ENCODE results near the gene CLEC19A.
"Not testable (repeated sequence)": the region's sequence is repeated elsewhere in the genome, so short reads cannot be mapped to it uniquely, and the experiment has no call there.

Gene CLEC19A

DNA sequence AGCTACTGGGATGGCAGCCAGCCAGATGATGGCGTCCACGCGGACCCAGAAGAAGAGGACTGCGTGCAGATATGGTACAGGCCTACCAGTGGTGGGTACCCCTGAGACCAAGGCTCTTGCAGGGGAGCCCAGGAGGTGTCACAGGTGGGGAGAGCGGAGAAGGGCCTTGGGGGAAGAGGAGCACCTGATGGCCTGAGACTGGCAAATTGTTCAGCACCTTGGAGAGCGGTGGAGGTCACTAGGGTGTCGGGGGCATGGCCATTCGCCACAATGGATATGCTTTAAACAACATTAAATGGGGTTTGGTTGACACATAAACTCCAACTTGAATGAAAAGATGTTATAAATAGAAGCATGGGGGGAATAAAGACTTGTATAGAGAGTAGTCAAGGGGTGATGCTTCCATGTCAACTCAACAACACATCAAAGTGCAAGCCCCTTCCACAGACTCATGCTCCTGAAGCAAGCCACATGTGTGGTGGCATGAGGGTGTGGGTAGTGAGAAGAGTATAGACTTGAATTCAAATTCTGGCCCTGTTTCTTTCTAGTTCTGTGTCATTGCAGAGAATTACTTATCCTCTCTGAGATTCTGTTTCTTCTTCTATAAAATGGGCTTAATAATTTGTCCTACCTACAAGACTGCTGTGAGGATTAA, 22.2 kb downstream of the CLEC19A start:
- H3K27ac ChIP-seq (ENCODE audit: low read length), result no peak overlapping the region
- no peaks in the 10 kb centered on the region for H3K4me1 ChIP-seq (ENCODE audit: insufficient read depth, low read length)
- no peaks in the 10 kb centered on the region for H3K27me3 ChIP-seq (ENCODE audit: insufficient read depth, low read length)
- no peak overlapping the region for H3K4me3 ChIP-seq (ENCODE audit: low read length)
- no peak overlapping the region for H3K9ac ChIP-seq (ENCODE audit: low read depth, low read length)
- no peaks in the 10 kb centered on the region for H3K36me3 ChIP-seq (ENCODE audit: insufficient read depth, low read depth, low read length)
- peaks cover 3% of the 10 kb centered on the region; the same call in 1 of the 2 replicates for H3K9me3 ChIP-seq (ENCODE audit: insufficient read depth, low read depth, low read length)

DNA sequence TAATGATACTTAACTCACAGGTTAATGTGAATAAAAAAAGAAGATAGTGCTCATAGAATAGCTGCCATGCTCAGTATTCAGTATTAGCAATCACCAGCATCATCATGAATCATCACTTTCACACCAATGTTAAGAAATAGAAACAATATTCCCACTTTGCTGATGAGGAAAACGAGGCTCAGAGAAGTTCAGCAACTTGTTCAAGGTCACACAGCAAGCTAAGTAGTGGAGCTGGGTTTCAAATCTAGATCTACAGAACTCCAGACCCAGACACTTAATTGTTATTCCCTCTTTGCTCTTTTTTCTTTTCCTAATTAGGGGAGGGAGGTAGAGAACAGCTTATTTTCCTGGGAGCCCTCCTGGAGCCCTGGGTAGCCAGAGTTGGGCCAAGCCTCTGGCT, 22.9 kb downstream of the CLEC19A start:
- Histone ChIP-seq H3K4me3 (ENCODE audit: low read length) (no peak overlapping the region), H3K9me3 (ENCODE audit: insufficient read depth, low read depth, low read length) (peaks cover 9% of the 10 kb centered on the region; the same call in 1 of the 2 replicates), H3K27me3 (ENCODE audit: insufficient read depth, low read length) (no peaks in the 10 kb centered on the region), H3K4me1 (ENCODE audit: insufficient read depth, low read length) (no peaks in the 10 kb centered on the region), H3K27ac (ENCODE audit: low read length) (no peak overlapping the region), H3K9ac (ENCODE audit: low read depth, low read length) (no peak overlapping the region), H3K36me3 (ENCODE audit: insufficient read depth, low read depth, low read length) (no peaks in the 10 kb centered on the region)

DNA sequence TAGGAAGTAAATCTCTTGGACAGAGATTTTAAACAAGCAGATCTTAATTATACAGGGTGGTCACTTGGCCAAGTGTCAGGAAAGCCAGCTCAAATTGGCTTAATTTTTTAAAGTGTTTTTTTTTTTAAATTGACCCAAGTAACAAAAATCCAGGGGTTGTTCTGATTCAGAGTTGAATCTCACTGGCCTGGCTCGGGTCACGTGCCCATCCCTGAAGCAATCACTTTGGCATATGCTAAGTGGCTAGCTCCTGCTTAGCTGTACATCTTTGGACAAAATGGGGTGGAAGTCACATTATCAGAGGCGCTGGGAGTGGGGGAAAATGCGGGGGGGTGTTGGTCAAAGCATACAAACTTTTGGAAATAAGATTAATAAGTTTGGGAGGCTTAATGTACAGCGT, 23.6 kb downstream of the CLEC19A start:
- Histone ChIP-seq H3K27ac (ENCODE audit: low read length) (no peak overlapping the region), H3K27me3 (ENCODE audit: insufficient read depth, low read length) (no peaks in the 10 kb centered on the region), H3K4me1 (ENCODE audit: insufficient read depth, low read length) (no peaks in the 10 kb centered on the region)

DNA sequence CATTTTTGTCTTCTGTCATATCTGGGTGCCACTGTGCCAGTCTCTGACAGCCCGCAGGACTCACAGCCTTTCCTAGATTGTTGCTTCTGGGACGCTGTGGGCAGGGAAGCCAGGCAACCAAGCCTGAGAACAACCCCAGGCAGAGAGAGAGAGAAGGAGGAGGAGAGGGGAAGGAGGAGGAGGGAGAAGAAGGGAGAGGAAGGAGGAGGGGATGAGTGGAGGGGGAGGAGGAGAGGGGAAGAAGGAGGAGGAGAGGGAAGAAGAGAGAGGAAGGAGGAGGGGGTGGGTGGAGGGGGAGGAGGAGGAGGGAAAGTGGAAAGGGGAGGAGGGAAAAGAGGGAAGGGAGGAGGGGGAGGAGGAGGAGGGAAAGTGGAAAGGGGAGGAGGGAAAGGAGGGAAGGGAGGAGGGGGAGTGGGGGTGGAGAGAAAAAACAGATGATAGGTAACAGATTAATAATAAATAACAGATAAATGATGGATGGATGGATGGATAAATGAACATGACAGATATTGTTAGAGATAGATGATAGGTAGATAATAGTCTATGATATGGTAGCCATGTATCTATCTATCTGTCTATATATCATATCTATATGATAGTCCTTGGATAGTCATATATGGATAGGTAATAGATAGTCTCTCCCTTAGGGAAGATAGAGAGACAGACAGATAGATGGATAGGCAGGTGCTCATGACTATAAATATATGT, 29.3 kb downstream of the CLEC19A start:
- no peak overlapping the region for H3K4me3 ChIP-seq (ENCODE audit: low read length)
- peaks cover 17% of the 10 kb centered on the region; the same call in 1 of the 2 replicates for H3K4me1 ChIP-seq (ENCODE audit: insufficient read depth, low read length)
- peaks cover 9% of the 10 kb centered on the region; the same call in 1 of the 2 replicates for H3K9me3 ChIP-seq (ENCODE audit: insufficient read depth, low read depth, low read length)
- H3K27me3 ChIP-seq (ENCODE audit: insufficient read depth, low read length), result no peaks in the 10 kb centered on the region
- H3K27ac ChIP-seq (ENCODE audit: low read length), result no peak overlapping the region
- no peak overlapping the region; the same call in 1 of the 2 replicates for H3K9ac ChIP-seq (ENCODE audit: low read depth, low read length)
- H3K36me3 ChIP-seq (ENCODE audit: insufficient read depth, low read depth, low read length), result no peaks in the 10 kb centered on the region

More for the DNA sequence above, 23.6 kb downstream of the CLEC19A start:
- H3K9me3 ChIP-seq (ENCODE audit: insufficient read depth, low read depth, low read length), result peaks cover 9% of the 10 kb centered on the region; the same call in 1 of the 2 replicates
- no peaks in the 10 kb centered on the region for H3K36me3 ChIP-seq (ENCODE audit: insufficient read depth, low read depth, low read length)
- H3K9ac ChIP-seq (ENCODE audit: low read depth, low read length), result no peak overlapping the region
- no peak overlapping the region for H3K4me3 ChIP-seq (ENCODE audit: low read length)

DNA sequence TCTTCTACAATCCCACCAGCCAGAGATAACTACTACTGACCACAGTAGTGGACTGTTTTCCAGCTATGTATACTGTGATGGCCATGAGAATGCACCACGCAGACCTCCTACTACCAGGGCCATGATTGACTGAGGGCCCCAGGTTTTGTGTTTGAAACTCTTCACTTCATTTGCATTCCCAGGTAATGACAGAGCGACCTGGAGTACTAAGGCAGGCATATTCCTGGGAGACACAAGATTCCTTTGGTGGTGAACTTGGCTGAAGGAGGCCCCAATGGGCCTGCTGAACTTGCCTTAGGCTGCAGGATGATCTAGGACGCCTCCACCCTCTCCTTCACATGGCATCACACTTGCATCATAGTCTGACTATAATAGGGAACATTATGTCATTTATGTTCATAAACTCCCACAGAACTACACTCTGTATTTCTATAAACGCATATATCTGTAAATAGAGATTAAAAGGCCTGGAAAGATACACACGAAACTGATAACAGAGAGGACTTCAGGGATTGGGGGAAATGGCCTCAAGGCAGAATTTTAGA, 30.4 kb downstream of the CLEC19A start:
- Histone ChIP-seq H3K4me3 (ENCODE audit: low read length) (no peak overlapping the region), H3K9ac (ENCODE audit: low read depth, low read length) (no peak overlapping the region; the same call in 1 of the 2 replicates), H3K9me3 (ENCODE audit: insufficient read depth, low read depth, low read length) (peaks cover 9% of the 10 kb centered on the region; the same call in 1 of the 2 replicates), H3K27me3 (ENCODE audit: insufficient read depth, low read length) (no peaks in the 10 kb centered on the region), H3K27ac (ENCODE audit: low read length) (peak overlapping the region; percentile 4), H3K36me3 (ENCODE audit: insufficient read depth, low read depth, low read length) (no peaks in the 10 kb centered on the region), H3K4me1 (ENCODE audit: insufficient read depth, low read length) (peaks cover 17% of the 10 kb centered on the region; the same call in 1 of the 2 replicates)

DNA sequence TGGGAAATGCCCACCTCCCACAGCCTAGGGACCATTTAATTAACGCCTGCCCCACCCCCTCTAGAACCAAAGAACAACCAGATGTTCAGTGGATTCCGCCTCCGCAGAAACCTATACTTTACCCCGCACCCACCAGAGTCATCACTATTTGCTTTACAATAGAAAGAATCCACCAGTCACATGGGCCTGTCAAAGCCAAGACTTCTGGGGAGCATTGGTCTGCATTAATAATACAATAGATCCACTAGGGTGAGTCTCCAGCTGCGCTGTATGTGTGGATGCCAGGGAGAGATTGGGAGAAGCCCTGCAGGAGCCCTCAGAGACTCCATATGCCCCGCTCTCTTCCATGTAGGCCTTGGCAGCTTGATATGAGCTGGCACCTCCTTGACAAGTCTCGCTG, 31.3 kb downstream of the CLEC19A start:
- Histone ChIP-seq H3K4me3 (ENCODE audit: low read length) (peak overlapping the region; percentile 50; the same call in 1 of the 2 replicates), H3K4me1 (ENCODE audit: insufficient read depth, low read length) (peaks cover 17% of the 10 kb centered on the region; the same call in 1 of the 2 replicates), H3K27me3 (ENCODE audit: insufficient read depth, low read length) (no peaks in the 10 kb centered on the region), H3K9ac (ENCODE audit: low read depth, low read length) (peak overlapping the region; percentile 28; the same call in 1 of the 2 replicates), H3K9me3 (ENCODE audit: insufficient read depth, low read depth, low read length) (peaks cover 9% of the 10 kb centered on the region; the same call in 1 of the 2 replicates), H3K36me3 (ENCODE audit: insufficient read depth, low read depth, low read length) (no peaks in the 10 kb centered on the region), H3K27ac (ENCODE audit: low read length) (no peak overlapping the region)

DNA sequence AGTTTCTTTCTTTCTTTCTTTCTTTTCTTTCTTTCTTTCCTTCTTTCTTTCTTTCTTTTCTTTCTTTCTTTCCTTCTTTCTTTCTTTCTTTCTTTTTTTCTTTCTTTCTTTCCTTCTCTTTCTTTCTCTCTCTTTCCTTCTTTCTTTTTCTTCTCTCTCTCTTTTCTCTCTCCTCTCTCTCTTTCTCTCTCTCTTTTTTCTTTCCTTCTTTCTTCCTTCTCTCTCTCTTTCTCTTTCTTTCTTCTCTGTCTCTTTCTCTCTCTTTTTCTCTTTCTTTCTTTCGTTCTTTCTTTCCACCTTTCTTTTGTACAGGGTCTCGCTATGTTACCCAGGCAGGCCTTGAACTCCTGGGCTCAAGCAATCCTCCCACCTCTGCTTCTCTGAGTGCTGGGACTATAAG, 35.7 kb downstream of the CLEC19A start:
- not testable (repeated sequence) for H3K27ac ChIP-seq (ENCODE audit: low read length); H3K27me3 ChIP-seq (ENCODE audit: insufficient read depth, low read length); H3K9me3 ChIP-seq (ENCODE audit: insufficient read depth, low read depth, low read length); H3K36me3 ChIP-seq (ENCODE audit: insufficient read depth, low read depth, low read length); H3K4me3 ChIP-seq (ENCODE audit: low read length); H3K9ac ChIP-seq (ENCODE audit: low read depth, low read length)
- H3K4me1 ChIP-seq (ENCODE audit: insufficient read depth, low read length), result peaks cover 11% of the 10 kb centered on the region; the same call in 1 of the 2 replicates

DNA sequence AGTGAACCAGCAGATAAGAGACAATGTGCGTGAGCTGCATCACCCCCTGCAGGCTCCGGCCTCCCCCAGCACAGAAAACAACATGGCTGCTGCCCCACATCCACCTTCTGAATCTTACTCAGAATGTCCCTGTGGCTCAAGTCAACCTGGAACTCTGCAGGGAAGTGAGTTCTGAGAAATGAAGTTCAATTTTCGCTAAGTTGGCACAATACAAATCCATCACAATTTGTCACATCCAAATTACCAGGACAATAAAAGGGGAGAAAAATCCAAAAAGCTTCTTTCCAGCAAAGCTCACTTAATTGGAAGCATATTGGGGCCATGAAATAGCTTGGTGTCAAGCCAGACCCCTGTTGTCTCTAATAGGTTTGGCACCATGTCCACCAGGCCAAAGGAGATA, 38.1 kb downstream of the CLEC19A start:
- Histone ChIP-seq H3K4me3 (ENCODE audit: low read length) (no peak overlapping the region), H3K27ac (ENCODE audit: low read length) (no peak overlapping the region), H3K36me3 (ENCODE audit: insufficient read depth, low read depth, low read length) (no peaks in the 10 kb centered on the region), H3K9ac (ENCODE audit: low read depth, low read length) (no peak overlapping the region), H3K4me1 (ENCODE audit: insufficient read depth, low read length) (no peaks in the 10 kb centered on the region), H3K9me3 (ENCODE audit: insufficient read depth, low read depth, low read length) (no peaks in the 10 kb centered on the region; the same call in 1 of the 2 replicates), H3K27me3 (ENCODE audit: insufficient read depth, low read length) (no peaks in the 10 kb centered on the region)

DNA sequence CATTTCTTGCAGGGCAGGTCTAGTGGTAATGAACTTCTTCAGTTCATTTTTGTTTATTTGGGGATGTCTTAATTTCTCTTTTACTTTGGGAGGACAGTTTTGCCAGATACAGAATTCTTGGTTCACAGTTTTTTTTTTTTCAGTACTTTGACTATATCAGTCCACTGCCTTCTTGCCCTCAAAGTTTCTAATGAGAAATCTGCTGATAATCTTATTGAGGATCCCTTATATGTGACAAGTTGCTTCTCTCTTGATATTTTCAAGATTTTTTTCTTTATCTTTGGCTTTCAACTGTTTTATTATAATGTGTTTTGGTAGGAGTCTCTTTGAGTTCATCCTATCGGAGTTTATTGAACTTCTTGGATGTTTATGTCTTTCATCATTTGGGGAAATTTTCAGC, 42.8 kb downstream of the CLEC19A start:
- Histone ChIP-seq H3K27me3 (ENCODE audit: insufficient read depth, low read length) (no peaks in the 10 kb centered on the region), H3K4me3 (ENCODE audit: low read length) (no peak overlapping the region), H3K27ac (ENCODE audit: low read length) (no peak overlapping the region), H3K9me3 (ENCODE audit: insufficient read depth, low read depth, low read length) (no peaks in the 10 kb centered on the region; the same call in 1 of the 2 replicates), H3K9ac (ENCODE audit: low read depth, low read length) (no peak overlapping the region), H3K4me1 (ENCODE audit: insufficient read depth, low read length) (no peaks in the 10 kb centered on the region; the same call in 1 of the 2 replicates), H3K36me3 (ENCODE audit: insufficient read depth, low read depth, low read length) (no peaks in the 10 kb centered on the region)

DNA sequence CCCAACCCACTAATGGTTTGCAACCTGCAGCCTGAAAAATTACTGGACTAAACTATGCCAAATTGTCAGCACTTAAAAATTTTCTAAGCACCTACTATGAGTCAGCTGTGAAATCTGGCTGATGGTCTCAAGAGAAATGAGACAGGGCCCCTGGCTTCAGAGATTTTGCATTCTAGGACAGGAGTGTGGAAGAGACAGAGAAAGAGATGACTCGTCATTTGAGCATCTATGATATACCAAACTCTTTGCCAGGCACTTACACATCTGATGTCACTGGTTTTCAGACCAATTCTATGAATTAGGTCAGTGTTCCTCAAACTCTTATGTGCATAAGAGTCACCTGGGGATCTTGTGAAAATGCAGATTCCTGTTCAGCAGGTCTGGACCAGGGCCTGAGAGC, 44.4 kb downstream of the CLEC19A start:
- H3K36me3 ChIP-seq (ENCODE audit: insufficient read depth, low read depth, low read length), result no peaks in the 10 kb centered on the region
- H3K27me3 ChIP-seq (ENCODE audit: insufficient read depth, low read length), result no peaks in the 10 kb centered on the region
- no peaks in the 10 kb centered on the region; the same call in 1 of the 2 replicates for H3K4me1 ChIP-seq (ENCODE audit: insufficient read depth, low read length)
- no peaks in the 10 kb centered on the region; the same call in 1 of the 2 replicates for H3K9me3 ChIP-seq (ENCODE audit: insufficient read depth, low read depth, low read length)
- no peak overlapping the region for H3K4me3 ChIP-seq (ENCODE audit: low read length)
- H3K9ac ChIP-seq (ENCODE audit: low read depth, low read length), result no peak overlapping the region
- H3K27ac ChIP-seq (ENCODE audit: low read length), result no peak overlapping the region

DNA sequence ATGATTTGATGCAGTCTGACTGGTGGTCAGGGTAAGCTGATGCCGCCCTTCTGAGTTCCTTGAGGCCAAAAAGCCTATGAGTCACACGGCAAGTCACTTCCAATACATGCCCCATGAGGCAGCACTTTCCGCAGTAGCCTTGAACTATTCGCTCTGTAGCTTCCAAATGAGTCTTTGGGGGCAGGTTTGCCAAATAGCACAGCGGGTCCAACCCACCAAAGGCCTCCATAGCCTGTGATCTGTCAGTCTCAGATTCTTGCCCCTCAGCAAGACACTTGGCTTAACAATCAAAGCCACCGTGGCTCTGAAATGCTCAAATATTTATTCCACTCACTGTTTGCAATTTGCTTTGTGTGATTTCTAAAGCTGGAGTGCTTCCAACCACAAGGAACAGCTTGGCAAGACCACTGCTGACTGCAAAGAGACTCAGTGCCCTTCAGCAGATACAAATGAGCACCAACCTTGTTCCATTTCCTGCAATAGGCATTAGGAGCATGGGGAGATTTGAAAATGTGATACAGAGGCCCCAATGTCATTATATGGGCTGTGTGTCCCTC, 45.4 kb downstream of the CLEC19A start:
- H3K9me3 ChIP-seq (ENCODE audit: insufficient read depth, low read depth, low read length), result no peaks in the 10 kb centered on the region; the same call in 1 of the 2 replicates
- H3K36me3 ChIP-seq (ENCODE audit: insufficient read depth, low read depth, low read length), result no peaks in the 10 kb centered on the region
- H3K4me3 ChIP-seq (ENCODE audit: low read length), result no peak overlapping the region
- no peaks in the 10 kb centered on the region; the same call in 1 of the 2 replicates for H3K4me1 ChIP-seq (ENCODE audit: insufficient read depth, low read length)
- H3K27ac ChIP-seq (ENCODE audit: low read length), result no peak overlapping the region
- no peak overlapping the region for H3K9ac ChIP-seq (ENCODE audit: low read depth, low read length)
- no peaks in the 10 kb centered on the region for H3K27me3 ChIP-seq (ENCODE audit: insufficient read depth, low read length)

Measured in iPS-20b (cell line).